Hypothalamus (tissue), 51 donors: ENCODE results near the gene DNAL1.
A peak's percentile ranks its signal among the peaks of the same experiment; 100 is the strongest.

Experiments used
- DNase-seq, 51 donors: peaks; one replicate each; lab custom pipeline; 2025; lab: John Stamatoyannopoulos, UW

DNAL1 gene, protein sequence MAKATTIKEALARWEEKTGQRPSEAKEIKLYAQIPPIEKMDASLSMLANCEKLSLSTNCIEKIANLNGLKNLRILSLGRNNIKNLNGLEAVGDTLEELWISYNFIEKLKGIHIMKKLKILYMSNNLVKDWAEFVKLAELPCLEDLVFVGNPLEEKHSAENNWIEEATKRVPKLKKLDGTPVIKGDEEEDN

DNA sequence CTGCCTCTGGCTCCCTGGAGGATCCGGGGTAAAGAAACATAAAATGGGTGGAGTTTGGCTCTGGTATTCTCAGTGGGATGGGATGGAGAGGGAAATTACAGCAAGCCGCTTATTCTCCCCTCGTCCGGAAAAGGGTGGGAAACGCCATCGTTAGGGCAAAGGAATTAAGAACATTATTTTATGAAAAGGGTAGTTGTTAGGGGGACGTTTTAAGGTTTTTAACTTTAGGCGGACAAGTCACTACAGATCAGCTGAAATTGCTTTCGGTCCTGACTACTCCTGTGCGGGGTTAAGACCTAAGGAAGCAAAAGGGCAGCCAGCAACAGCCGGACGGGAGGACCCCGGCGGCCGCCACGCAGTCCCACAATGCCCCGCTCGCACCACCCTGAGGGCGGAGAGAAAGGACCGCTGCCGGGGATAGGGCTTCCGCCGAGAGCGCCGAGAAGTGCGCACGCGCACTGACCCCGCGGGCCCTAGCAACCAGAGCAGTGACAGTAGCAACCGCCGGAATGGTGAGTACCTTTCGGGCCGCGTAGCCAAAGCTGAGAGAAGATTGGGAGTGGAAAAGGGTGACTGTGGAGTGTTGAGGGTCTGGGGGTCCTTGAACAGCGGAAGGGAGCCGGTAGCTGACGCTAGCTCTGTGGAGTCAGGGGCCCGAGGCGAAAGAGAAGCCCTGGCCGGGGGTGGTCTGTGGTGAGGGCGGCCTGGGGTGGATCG is at the start of gene DNAL1:
DNAL1 (plus strand) TSS at position 456 of the 717 bp plus-strand sequence; CDS start at position 510, 54 bp downstream.
- peak; percentile 40 to 95 (median 87) for DNase-seq

DNA sequence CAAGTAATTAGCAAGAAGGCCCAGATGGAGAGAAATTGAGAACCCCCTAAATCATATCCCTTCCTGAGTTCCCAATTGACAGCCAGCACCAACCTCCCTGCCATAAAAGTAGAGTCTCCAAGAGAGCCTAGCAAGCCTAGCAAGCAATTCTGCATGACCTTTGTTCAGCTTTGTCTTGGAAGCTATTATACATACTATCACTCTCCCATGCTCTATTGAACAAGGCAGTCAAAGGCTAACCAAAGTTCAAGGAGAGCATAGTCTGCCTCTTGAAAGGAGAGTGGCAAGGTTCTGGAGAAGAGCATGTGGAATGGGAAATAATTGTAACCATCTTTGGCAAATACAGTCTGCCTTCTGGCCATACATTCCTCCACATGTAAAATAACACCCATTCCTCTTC is 45.3 kb upstream of the DNAL1 start:
- no peak for DNase-seq

DNA sequence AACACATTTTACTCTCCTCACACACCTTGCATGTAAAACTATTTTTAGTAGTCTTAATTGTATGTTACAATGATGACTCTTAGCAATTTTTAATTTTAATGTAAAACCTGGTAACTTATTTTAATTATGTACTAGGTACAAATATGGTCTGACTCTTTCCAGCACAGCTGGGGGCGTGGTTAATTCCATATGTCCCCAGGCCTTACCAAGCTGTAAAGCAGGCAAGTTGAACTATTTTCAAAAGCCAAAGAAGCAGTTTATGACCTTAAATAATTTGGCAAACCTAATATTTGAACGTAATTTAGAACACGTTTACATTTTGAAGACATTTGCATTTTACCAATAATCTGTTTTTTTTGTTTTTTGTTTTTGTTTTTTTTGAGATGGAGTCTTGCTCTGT is 41.8 kb upstream of the DNAL1 start:
- DNase-seq = no peak

DNA sequence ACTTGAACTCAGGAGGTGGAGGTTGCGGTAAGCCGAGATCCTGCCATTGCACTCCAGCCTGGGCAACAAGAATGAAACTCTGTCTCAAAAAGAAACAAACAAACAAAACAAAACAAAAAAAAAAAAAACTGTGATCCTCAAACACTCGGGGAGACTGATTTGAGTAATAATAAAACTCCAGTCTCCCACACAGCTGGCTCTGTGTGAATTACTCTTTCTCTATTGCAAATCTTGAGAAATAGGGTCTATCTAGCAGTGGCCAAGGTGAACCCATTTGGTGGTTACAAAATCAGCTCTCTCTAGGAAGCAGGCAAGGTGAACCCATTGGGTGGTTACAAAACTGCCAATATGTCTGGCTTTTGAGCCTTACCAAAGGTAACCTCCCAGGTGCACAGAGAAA is 38.5 kb upstream of the DNAL1 start:
- no peak for DNase-seq

DNA sequence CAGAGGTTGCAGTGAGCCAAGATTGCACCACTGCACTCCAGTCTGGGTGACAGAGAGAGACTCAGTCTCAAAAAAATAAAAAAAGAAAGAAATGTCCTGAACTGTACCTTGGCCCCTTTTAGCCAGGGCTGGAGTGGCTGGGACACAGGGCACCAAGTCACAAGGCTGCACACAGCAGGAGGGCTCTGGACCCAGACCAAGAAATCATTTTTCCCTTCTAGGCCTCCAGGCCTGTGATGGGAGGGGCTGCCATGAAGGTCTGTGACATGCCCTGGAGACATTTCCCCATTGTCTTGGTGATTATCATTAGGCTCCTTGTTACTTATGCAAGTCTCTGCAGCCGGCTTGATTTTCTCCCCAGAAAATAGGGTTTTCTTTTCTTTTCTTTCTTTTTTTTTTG is 37.5 kb upstream of the DNAL1 start:
- no peak for DNase-seq

DNA sequence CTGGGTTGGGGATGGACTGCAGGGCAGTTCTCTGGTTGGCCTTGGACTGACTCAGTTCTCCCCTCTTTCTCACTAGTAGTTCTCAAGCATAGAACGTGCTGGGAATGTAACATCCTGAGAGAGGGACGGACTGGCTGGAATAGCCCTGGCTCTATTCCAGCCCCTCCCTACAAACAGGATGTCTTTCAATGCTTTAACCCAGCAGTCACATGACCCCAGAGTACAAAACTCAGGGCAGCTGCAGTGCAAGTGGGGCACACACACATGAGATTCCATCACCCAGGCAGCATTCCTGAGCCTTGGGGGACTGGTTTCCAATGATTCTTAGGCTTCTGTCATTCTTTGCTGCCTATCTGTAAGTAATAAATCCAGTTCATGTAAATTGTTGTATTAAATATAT is 34.1 kb upstream of the DNAL1 start:
- DNase-seq = peak in 21 of 51 donors; percentile 2 to 70 (median 20)

DNA sequence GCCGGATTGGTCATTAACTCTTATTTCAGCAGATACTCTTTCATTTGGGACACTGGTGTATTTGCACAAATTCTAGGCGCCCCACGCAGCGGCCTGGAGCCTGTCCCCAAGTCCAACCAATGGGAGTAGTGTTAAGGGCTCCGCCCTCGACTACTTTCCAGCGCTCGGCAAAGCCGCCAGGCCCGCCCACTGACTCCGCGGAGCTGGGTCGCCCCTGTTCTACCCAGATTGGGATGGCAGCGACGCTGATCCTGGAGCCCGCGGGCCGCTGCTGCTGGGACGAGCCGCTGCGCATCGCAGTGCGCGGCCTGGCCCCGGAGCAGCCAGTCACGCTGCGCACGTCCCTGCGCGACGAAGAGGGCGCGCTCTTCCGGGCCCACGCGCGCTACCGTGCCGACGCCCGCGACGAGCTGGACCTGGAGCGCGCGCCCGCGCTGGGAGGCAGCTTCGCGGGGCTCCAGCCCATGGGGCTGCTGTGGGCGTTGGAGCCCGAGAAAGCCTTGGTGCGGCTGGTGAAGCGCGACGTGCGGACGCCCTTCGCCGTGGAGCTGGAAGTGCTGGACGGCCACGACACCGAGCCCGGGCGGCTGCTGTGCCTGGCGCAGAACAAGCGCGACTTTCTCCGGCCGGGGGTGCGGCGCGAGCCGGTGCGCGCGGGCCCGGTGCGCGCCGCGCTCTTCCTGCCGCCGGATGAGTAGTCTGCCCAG is 32.3 kb upstream of the DNAL1 start, which contains the start of gene ACOT6:
ACOT6 (plus strand) TSS at position 179 of the 707 bp plus-strand sequence; CDS start at position 234, 55 bp downstream.
- DNase-seq = peak in 48 of 51 donors; percentile 7 to 83 (median 50)

DNA sequence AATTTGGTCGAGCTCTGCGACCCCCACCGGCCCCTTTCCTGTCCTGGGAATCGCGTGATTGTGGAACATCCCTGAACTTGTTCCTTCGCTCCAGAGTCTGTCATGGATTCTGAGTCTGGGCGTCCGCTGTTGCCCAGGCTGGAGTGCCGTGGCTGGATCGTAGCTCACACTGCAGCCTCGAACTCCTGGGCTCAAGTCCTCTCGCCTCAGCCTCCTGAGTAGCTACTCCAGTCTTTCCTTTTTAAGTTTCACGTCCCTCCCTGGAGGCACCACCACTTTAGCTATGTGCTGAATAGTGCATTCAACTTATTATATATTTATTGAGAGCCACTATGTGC is 31.8 kb upstream of the DNAL1 start:
- peak in 3 of 51 donors; percentile 32 to 45 (median 38) for DNase-seq

DNA sequence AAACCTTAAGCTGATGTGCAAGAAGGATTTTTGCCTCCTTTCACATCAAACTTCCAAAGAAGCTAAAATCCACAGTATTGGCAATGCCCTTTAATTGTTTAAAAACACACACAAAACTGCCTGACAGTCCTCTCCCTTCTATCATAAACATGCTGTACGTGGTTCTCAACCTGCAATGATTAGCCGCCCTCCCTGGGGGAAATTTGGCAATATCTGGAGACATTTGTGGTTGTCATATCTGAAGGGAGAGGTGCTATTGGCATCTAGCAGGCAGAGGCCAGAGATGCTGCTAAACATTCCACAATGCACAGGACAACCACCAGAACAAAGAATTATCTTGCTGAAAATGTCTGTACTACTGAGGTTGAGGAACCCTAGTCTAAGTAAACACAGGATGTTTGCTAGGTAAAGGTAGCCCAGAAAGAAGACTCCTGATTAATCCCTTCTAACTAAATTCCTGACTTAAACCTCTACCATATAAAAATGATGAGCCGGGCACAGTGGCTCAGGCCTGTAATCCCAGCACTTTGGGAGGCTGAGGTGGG is 31.3 kb upstream of the DNAL1 start:
- DNase-seq = peak in 1 of 51 donors; percentile 3

DNA sequence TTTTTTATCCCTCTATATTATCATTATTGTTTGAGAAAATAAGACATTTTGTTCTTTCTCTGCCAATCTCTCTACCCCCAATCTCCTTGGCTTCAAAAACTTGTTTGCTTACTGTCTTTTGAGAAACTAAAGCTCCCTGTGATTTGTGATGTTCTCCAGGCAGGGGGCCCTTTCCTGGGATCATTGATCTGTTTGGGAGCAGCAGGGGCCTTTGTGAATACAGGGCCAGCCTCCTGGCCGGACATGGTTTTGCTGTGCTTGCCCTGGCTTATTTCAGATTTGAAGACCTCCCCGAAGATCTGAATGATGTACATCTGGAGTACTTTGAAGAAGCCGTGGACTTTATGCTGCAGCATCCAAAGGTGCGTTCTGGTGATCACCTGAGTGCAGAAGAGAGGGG is 28.0 kb upstream of the DNAL1 start:
- DNase-seq = no peak

DNA sequence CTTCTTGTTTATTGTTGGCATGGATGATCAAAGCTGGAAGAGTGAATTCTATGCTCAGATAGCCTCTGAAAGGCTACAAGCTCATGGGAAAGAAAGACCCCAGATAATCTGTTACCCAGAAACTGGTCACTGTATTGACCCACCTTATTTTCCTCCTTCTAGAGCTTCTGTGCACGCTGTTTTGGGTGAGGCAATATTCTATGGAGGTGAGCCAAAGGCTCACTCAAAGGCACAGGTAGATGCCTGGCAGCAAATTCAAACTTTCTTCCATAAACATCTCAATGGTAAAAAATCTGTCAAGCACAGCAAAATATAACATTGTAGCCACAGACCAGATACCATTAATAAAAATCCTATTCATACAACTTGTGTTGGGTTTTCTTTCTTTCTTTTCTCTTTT is 25.3 kb upstream of the DNAL1 start:
- DNase-seq = no peak

DNA sequence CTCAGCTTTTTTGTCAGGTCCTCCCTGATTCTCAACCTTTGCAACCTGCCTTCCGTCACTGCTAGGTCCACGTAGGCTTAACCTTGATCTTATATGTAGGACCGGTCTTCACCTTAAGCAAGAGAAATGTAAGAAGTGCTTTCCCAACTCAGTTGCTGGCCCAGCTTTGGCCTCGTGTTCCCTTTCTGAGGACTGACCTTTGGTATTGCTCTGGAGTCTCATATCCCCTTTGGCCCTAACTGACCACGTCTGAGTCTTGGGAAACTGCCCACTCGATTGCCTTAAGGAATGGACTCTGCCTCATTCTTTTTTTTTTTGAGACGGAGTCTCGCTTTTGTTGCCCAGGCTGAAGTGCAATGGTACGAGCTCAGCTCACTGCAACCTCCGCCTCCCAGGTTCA is 24.5 kb upstream of the DNAL1 start:
- no peak for DNase-seq

DNA sequence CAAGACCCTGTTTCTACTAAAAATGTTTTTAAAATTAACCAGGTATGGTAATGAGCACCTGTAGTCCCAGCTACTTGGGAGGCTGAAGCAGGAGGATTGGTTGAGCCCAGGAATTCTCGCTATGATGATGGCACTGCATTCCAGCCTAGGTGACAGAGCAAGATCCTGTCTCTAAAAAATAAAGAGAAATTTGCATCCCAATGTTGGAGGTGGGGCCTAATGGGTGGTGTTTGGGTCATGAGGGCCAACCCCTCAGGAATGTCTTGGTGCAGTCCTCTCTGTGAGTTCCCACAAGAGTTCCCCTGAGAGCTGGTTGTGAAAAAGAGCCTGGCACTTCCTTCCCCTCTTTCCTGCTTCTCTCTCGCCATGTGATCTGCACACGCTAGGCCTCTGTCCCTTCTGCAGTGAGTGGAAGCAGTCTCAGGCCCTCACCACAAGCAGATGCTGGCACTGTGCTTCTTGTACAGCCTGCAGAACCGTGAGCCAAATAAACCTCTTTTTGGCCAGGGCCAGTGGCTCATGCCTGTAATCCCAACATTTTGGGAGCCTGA is 21.2 kb upstream of the DNAL1 start:
- DNase-seq = no peak

DNA sequence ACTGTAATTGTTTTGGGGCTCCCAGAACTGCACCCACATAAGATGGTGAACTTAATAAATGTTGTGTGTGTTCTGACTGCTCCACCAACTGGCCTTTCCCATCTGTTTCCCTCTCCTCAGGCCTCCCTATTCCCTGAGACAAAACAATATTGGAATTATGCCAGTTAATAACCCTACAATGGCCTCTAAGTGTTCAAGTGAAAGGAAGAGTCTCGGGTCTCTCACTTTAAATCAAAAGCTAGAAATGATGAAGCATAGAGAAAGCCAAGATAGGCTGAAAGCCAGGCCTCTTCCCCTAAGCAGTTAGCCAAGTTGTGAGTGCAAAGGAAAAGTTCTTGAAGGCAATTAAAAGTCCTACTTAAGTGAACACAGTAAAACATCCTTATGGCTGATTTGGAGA is 19.1 kb upstream of the DNAL1 start:
- DNase-seq = no peak

DNA sequence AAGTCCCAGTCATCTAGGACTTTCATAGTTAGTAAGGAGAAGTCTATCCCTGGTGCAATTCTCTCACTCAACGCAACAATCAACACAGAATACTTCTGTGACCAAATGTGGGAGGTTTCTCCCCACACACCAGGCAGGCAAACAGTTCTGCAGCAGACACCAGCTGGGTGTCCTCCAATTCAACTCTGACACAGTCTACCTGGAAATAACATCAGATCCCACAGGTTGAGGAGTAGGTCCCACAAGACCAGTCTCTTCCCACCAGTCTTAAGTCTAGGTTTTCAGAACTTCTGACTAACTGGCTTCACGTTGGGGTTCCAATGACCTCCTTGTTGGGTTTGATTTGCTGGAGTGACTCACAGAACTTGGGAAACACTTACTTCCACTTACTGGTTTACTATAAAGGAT is 17.6 kb upstream of the DNAL1 start:
- no peak for DNase-seq

DNA sequence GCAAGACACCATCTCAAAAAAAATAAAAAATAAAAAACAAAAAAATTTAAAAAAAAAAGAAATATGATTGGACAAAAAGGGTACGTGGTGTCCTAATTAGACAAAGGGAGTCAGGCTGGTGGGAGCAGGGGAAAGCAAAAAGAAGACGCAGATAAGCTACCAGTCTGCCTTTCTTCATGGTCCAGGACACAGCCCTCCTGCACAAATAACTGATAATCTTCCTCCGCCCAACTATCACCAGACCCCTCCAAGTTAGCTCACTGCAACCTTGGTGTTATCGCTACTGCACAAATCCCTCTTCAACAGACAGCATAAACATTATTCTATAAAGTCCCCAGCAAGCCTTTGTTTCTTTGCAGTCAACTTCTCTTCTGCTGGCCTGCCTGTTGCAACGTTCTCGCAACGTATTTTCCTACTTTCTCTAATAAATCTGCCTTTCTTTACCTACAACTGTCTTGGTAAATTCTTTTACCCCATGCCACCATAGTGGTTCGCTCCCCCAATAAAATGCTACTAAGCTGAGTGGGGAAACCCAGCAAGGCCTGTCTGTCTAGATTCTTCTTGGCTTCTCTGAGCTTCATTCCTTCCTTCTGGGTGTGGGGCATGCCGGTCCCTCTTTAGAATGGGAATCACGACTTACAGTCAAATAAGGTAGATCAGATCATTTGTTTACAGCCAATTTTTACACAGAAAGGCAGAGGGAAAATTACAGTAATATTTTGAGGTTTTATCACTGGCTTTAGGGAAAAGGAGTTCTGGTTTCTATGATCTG is 14.6 kb upstream of the DNAL1 start:
- no peak for DNase-seq

DNA sequence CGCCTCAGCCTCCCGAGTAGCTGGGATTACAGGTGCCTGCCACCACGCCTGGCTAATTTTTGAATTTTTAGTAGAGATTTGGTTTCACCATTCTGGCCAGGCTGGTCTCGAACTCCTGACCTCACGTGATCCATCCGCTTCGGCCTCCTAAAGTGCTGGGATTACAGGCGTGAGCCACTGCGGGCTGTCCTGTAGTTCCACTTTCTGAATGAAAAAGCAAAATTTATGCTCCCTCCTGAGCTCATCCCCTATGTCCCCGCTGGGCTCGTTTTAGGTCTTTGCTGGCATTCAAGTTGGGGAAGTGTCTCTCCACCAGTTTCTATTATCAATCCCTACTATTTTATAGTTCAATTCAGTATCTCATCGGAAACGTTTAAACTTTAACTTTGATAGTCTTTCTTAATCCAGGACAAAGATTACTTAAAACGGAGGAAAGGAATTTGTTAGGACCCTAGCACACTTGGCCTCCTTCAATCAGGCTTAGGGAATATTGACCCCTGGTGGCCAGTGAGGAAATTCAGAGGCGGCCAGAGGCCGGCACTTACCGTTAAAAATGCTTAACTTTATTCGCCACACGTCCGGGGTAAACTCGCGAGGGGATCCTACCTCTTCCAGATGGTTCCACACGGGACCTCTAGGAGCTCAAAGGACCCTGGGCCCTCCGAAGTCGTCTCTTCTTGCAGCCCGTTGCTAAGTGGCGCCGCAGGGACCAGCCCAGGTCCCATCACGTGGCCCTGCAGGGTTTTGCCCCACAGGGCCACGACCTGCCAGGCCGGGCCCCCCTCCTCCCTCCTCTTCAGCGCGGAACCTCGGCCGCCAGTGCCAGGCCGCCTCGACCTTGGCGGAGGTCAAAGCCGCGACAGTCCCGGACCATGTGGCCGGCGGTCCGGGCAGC is 11.4 kb upstream of the DNAL1 start:
- DNase-seq = peak in 49 of 51 donors; percentile 6 to 79 (median 58)

DNA sequence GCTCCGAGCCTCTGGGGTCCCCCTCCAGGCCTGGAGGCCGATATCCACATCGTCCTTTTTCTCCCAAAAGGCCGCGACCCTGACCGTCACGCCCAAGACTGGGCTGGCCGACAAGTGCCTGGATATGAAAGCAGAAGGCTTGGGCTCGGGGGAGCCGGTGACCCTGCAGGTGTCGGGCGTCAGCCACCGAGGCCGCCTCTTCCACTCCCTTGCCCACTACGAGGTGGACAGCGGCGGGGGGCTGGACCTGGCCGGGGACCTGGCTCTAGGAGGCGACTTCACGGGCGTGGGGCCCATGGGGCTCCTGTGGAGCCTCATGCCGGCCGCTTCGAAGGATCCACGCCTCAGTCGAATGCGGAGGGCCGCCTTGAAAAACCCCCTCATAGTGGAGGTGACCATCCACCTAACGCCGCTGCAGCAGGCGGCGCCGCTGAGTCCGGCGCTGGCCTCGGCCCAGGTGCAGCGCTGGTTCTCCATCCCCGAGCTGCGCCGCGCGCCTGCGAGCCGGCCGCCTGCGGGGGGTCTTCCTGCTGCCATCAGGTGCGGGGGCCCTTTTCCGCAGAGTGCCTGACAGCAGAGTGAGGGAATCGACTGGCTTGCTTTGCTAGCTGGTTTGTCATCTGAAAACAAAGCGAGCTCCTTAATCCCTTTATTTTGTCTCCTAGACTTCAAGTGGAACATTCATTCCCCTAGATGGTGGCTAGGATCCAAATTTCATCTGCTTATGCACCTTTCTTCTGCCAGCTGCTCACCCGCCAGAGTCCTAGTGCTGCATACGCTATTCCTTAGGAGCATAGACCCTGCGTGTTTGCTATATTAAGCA is 10.6 kb upstream of the DNAL1 start:
- peak in 41 of 51 donors; percentile 16 to 67 (median 42) for DNase-seq
